DMS153 treated with DMSO at 0.1 percent for 48 hours (cell line): ENCODE data around the gene VSTM2A.
"Not testable (repeated sequence)": the region's sequence is repeated elsewhere in the genome, so short reads cannot be mapped to it uniquely, and the experiment has no call there.

Source experiments
- DNase-seq: peaks from one replicate; lab custom pipeline; 2025; ENCODE audit not compliant: unreplicated experiment; lab: John Stamatoyannopoulos, UW

VSTM2A gene, protein sequence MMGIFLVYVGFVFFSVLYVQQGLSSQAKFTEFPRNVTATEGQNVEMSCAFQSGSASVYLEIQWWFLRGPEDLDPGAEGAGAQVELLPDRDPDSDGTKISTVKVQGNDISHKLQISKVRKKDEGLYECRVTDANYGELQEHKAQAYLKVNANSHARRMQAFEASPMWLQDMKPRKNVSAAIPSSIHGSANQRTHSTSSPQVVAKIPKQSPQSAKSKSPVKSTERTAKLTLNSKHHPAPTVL

DNA sequence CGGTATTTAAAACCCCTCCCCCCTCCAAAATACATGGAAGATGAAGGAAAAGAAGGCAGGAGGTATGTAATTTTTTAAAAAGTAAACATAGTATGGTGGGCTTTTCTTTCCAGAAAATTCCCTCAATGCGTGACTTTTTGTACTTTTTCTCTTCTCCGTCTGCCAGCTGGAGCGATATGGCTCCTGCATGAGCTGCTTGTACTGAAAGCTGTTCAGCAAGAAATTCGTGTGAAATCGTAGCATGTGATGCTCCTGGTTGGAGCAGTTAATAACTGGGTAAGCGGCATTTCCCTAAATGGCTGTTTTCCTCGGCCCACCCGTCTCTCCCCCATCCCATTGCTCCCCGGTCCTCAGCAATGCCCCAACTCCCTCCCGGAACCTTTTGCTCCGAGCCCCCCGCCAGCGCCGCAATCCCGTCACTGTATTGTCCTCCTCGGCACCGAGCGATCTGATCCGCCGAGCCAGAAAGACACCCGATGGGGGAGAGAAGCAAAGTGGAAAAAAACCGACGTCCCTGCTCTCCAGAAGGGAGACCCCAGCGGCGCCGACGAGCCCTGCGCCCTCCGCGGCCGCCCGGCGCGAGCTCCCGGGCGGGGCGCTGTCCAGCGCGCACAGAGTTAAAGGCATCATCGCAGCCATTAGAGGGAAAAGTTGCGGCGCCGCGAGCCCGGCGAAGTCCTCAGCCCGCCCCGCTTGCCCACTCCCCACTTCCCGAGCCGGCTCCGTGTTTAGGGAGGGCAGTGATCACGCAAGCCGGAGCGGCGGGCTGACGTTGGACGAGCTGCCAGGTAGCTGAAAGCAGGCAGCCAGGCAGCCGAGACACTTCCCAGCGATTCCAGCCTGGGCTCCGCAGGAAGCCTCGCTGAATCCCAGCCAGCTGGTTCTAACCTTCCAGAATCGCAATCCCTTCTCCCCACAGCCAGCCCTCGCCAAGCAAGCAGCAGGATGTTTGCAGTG, at the start of gene VSTM2A:
Gene VSTM2A (plus strand): TSS at position 707 of the 957 bp plus-strand sequence. CDS start 356 bp downstream, outside the sequence.
- peak; percentile 75 for DNase-seq

DNA sequence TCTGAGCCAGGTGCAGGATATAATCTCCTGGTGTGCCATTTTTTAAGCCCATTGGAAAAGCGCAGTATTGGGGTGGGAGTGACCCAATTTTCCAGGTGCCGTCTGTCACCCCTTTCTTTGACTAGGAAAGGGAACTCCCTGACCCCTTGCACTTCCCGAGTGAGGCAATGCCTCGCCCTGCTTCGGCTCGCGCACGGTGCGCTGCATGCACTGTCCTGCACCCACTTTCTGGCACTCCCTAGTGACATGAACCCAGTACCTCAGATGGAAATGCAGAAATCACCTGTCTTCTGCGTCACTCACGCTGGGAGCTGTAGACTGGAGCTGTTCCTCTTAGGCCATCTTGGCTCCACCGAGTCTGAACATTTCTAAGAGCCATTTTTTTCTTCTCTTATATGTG, 37.6 kb upstream of the VSTM2A start:
- not testable (repeated sequence) for DNase-seq

GRCh38 chr7:54529568-54529967, 12.6 kb upstream of the VSTM2A start:
- DNase-seq, result no peak

- no peak for DNase-seq
Observed at GRCh38 chr7:54538122-54538521, 4.1 kb upstream of the VSTM2A start.

DNA sequence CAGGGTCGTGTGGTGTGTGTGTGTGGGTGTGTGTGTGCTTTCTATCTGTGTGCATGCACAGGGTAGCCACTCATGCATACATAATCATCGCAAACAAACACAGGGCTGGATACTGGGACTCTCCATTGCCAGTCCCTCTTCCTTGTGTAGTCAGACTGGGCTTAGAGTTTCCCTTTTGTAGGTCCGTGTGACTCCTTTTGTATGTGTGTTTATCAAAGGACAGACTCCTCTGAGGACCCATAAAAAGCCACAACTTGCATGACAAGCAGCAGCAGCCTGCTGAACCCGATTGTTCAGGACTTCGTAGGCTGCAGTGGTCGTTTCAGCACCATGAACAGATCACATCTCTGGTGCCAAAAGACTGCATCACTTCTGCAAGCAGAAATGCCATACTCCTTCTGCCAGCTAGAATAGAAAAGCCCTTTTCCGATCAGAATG, 895 bp downstream of the VSTM2A start:
- peak; percentile 75 for DNase-seq

DNA sequence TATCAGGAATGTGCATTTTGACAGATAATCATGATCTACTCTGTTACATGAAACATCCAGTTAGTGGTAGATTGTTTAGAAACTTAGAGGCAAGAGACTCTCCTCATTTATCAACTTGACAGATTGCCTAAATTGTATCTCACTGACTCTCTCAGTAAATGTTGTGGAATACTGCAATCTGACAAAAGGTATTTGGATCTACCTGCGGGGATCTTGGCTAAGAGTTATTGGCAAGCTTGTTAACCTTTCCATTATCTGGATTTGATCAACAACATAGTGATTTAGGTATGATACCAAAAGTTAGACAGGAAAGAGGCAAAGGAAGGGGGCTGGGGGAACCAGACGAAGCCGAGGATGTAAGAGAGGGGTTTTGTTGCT, 2.0 kb downstream of the VSTM2A start:
- DNase-seq, result peak; percentile 9

GRCh38 chr7:54544527-54545240, 2.5 kb downstream of the VSTM2A start:
- no peak for DNase-seq

- no peak for DNase-seq
Observed at GRCh38 chr7:54545241-54545563, 3.0 kb downstream of the VSTM2A start.

DNA sequence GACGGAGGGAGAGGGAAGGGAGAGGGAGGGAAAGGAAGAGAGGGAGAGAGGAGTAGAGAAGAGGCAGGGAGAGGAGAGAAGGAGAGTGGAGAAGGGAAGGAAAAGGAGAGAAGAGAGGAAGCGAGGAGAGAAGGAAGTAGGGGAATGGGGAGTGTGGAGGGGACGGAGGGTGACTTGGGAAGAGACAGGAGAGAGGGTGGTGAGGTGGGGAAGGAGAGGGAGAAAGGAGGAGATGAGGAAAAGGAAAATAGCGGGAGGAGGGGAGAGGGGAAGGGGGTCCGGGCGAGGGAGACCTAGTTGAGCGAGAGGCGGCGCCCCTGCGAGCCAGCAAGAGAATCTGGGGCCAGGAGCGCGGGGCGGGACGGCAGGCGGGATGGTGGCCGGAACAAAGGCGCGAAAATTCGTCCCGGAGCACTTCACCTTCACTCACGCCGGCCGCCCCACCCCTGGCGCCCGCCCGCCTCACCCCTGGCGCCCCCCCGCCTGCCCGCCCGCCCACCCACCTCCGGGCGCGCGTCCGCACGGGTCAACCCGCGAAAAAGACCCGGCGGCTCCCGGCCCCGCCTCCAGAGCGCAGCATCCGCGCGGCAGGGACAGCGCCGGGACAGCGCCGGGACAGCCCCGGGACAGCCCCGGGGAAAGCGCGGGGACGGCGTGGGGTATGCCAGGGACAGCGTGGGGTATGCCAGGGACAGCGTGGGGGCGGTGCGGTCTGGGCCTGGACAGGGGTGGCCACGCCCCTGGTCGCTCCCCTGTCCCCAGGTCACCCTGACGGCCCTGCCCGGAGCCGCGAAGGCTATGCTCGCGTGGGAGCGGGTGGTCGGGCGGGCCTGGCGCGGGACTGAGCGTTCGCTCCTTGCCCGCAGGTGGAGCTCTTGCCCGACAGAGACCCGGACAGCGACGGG, 4.2 kb downstream of the VSTM2A start:
- DNase-seq, result peak; percentile 45

GRCh38 chr7:54546986-54547314, 4.8 kb downstream of the VSTM2A start:
- no peak for DNase-seq

GRCh38 chr7:54550471-54550870, 8.3 kb downstream of the VSTM2A start:
- no peak for DNase-seq

DNA sequence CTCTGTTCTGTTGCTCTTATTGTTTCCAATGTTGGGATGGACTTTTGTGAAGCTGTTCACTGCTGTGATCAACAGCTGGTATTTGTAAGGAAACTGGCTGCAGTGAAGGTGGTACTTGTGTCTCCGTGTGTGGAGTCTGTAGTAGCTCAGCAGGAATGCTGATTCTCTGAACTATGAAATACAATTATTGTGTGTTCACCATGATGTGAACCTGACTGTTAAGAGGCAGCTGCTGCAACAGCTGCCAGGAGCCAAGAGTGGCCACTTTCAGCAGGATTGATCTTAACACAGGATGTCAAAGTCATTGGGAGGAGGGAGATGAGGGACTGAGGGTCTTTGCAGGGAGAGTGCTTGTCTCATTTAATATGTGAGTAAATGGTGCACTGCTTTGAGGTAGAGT, 13.9 kb downstream of the VSTM2A start:
- no peak for DNase-seq

DNA sequence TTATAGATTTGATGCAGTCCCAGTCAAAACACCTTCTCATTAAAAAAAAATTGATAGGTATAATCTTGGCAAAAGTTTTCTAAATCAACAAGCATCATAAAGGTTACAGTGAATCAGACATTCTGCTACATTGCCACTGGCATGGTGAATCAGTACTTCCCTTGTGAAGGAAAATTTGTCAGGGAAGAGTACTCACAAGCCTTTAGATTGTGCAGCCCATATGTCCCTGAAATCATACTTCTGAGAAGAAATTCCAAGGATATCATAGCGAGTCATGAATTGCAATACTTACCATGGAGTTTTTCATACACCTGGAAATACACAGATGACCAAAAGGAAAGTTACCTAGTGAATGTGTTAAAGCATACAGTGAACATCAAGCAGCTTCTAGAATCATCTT, 17.2 kb downstream of the VSTM2A start:
- DNase-seq, result no peak

- DNase-seq, result no peak
Observed at GRCh38 chr7:54560198-54560597, 18.0 kb downstream of the VSTM2A start.

DNA sequence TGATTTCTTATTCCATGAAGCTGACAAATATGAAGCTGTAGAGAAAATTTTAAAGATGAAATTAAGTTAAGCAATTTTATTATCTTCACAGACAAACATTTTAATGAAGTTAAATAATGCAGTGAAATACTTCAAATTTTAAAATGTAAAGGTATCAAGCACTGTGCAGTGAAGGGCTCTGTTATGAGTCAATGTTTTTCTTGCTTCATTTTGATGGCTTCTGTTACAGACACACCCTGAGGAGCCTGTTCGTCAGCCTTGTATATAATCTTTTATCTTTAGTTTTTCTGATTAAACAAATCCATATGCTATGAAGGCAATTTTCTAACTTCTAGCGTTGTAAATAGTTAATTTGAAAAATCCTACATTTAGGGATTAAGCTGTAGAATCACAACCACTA, 18.5 kb downstream of the VSTM2A start:
- DNase-seq, result no peak

DNA sequence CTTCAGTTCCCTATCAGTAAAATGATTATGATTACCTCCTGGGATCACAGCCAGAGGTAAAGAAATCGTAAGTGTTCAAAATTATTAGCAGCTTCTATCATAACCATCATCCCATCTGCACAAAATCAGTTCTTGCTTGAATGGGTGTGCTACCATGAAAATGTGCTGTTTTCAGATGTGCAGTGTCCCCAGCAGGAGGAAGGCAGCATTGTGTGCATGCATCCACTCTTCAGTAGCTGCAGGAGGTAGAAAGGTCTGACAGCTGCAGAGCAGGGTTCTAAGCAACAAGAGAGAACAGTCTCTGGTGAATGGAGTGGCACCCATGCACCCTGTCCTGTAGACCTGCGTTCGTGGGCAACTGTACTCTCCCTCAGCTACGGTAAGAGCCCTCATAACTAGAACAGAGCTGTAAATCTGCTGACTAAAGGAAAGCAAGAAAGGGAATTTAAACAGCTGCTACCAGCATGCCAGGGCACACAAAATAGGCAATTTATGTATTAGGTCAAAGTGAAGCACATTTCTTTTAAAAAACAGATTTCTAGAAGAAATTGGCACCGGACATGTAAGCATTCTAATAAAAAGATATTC, 21.2 kb downstream of the VSTM2A start:
- DNase-seq, result no peak

- no peak for DNase-seq
Observed at GRCh38 chr7:54565432-54565831, 23.3 kb downstream of the VSTM2A start.

GRCh38 chr7:54581511-54581910, 39.3 kb downstream of the VSTM2A start:
- no peak for DNase-seq

- no peak for DNase-seq
Observed at GRCh38 chr7:54591404-54592386, 49.5 kb downstream of the VSTM2A start.
